HG03442 (cell line): Measurements from ENCODE around the gene PLXDC1.
"Not testable (repeated sequence)": the region's sequence is repeated elsewhere in the genome, so short reads cannot be mapped to it uniquely, and the experiment has no call there.

Source experiments
- ATAC-seq: cut with Tn5 transposase; IDR thresholded peaks from one replicate; pipeline ENCODE4 v1.9.1; 2021; ENCODE audit warnings: mild to moderate bottlenecking, moderate library complexity; ENCODE audit not compliant: unreplicated experiment

The PLXDC1 gene

DNA sequence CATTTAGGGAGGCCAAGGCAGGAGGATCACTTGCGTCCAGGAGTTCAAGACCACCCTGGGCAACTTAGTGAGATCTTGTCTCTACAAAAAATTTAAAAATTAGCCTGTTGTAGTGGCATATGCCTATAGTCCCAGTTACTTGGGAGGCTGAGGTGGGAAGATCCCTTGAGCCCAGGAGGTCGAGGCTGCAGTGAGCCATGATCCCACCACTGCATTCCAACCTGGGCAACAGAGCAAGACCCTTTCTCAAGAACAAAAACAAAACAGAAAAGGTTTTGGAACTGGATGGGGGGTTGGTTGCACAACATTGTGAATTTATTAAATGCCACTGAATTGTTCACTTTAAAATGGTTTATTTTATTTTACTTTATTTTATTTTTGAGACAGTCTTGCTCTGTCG is 21.2 kb downstream of the PLXDC1 start:
- no peak for ATAC-seq

DNA sequence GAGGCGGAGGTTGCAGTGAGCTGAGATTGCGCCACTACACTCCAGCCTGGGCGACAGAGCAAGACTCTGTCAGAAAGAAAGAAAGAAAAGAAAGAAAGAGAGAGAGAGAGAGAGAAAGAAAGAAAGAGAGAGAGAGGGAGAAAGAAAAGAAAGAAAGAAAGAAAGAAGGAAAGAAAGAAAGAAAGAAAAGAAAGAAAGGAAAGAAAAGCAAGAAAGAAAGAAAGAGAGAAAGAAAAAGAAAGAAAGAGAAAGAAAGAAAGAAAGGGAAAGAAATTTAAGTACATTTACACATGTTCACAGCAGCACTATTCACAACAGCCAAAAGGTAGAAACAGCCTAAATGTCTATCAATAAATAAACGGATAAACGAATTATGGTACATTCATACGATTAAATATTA is 21.9 kb downstream of the PLXDC1 start:
- ATAC-seq: not testable (repeated sequence)

DNA sequence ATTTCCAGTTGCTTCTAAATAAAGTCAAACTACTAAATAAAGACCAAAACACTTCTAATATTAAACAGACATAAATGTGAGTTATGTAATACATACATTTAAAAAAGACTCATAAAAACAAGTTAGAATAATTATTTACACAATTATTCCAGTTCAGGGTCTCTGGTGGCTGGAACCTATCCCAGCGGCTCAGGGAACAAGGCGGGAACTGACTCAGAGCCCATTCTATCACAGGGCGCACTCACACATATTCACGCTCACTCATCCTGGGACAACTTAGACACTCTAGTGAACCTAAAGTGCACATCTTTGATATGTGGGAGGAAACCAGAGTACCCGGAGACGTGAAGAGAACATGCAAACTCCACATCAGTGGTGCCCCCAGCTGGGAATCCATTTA is 25.0 kb downstream of the PLXDC1 start:
- ATAC-seq: no peak

DNA sequence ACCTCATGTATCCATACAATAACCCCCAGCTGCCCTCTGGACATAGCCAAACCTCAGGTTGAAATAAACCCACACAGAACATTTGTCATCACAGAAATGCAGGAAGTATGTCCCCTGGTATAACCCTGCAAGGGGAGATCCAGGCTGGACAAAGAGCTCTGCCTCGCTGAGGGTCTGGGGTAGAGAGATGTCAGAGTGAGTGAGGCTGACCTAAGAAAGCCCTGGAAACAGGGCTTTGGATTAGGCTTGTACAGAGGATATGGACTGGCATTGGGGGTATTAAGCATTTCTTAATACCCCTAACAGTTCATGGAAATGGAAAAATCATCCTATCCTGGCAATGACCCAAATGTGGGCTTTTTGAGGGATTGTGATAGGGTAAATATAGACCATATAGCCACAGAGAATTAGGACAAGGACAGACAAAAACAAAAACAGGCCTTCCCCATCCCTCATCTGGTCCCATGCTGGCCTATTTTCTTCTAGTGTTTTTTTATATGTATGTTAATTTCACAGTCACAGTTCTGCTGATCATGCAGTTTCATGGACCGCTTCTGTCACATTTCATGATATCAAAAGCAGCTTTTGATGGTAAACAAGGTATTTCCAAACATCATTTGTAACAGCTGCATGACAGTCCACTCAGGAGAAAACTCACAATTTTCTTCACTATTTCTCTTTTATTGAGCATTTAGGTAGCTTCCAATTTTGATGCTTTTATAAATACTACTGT is 26.1 kb downstream of the PLXDC1 start:
- no peak for ATAC-seq

DNA sequence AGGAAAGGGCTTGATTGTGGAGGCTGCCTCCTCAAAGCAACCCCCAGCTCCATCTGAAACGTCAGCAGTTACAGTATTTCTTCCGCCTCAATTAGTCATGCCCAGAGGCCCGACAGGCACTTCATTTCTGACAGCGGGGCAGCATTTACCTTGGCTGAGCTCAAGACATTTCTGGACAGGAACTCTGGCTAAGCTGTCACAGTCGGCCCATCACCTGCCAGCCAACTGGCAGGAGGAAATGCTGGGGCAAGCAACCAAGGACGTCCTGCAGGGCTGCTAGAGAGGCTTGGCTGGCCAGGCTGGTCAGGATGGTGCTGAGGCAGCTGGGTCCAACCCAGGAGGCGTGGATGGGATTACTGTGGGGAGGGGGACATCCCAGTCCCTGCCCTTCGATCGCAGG is 27.8 kb downstream of the PLXDC1 start:
- ATAC-seq: no peak

DNA sequence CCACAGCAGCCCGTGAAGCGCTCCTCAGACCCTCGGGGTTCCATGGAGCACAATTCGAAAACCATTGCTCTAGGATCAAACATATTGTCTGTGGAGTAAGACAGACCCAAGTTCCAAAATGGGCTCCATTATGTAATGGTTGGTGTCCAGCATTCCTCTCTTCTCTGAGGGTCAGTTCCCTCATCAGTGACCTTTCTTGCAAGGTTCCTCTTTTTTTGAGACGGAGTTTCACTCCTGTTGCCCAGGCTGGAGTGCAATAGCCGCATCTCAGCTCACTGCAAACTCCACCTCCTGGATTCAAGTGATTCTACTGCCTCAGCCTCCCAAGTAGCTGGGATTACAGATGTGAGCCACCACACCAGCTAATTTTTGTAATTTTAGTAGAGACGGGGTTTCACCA is 28.4 kb downstream of the PLXDC1 start:
- no peak for ATAC-seq

DNA sequence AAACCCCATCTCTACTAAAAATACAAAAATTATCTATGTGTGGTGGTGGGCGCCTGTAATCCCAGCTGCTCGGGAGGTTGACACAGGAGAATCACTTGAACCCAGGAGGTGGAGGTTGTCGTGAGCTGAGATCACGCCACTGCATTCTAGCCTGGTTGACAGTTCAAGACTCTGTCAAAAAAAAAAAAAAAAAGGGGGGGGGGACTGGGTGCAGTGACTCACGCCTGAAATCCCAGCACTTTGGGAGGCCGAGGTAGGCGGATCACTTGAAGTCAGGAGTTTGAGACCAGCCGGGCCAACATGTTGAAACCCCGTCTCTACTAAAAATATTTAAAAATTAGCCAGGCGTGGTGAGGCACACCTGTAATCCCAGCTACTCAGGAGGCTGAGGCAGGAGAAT is 29.5 kb downstream of the PLXDC1 start:
- not testable (repeated sequence) for ATAC-seq

DNA sequence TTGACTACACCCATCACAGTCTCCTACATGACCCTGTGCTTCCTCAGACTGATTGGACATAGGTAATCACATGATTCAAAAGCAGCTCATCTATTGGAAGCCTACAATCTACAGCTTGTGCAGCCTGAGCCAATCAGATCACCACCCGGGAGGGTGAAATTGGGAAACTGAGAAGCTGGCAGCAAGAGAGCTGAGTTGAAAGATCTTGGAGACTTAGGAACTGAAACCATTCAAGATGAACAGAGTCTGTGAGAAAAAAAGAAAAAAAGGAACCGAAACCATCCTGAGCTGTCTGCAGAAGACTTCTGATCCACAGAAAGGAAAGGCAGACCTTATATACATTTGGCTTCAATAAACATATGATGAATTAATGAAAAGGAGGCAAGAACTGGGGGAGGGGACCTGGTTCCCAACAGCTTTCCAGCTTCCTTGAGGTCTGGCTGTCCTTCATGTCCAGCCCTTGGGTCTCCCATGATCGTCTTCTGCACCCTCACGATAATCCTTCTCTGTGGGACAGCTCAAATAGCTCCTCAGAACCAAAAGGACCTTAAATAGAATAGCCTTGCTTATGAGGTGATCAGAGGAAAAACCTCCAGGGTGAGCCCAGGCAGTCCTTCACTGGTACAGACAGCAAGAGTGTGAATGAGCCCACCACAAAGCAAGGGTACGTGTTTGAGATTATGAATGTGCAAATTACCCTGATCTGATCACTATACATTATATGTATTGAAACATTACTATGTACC is 32.6 kb downstream of the PLXDC1 start:
- no peak for ATAC-seq

DNA sequence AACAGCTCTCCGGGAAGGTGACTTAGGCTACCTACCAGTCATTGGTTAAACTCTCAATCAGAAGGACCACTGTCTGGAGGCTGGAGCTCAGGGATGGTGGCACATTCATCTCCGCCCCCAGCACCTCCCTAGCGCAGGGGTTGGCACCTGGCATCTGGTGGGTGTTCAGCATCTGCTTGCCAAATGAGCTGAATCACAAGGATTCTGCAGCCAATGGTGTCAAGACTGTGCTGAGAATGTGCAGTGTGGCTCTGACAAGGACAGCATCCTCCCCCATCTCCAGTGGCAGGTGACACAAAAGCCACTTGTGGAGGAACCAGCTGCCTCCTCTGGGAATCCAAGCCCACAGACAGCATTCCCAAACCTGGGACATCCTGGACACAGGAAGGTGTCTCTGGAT is 35.2 kb downstream of the PLXDC1 start:
- no peak for ATAC-seq

DNA sequence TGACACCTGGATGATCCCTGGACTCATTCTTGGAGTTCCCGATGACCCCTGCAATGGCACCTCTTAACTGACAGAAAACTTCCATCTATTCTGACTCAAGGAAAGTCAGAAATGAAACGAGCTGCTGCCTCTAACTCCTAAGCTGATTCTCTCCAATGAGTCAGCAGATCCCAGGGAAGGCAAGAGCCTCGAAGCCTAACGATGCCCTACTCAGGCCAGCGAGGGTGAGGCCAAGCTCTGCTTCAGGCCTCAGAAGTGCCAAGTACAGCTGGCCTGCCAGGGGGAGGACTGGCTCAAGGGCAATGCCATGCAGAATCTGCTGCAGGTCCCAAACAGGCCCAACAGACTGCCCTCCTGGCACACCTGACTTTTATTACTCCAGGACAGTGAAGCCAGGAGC is 36.3 kb downstream of the PLXDC1 start:
- no peak for ATAC-seq

DNA sequence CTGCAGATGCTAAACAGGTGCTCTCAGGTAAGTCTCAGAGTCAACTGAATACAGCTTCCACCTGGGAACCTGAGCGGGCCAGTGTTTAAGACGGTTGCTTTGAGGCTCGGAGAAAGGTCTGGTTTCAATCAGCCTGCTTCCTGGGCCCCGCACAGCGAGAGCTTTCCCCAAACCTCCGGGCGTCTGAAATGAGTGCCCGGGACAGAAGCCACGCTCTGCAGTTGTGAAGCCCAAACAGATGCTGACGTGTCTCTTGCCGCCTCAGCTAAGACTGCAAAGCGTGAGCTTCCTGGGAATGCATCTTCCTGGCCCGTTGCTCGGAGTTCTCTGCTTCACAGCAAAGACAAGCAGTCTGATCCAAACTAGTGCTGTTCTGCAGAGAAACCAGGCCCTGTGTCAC is 36.7 kb downstream of the PLXDC1 start:
- ATAC-seq: no peak

DNA sequence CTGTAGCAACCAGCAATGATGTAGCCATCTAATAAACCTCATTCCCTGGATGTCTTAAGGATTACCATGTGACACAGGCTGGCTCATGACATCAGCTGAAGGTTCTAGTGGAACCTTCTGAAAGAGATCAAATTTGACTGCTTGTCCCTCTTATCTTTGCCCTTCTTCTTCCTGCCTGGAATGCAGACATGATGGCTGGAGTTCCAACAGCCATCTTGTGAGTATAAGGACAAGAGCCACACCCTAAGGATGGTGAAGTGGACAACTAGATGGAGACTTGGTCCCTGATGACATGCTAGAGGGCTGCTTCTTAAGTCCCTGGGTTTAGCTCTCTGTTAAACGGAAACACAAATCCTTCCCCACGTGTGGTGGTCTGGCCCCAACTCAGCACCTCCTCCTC is 37.6 kb downstream of the PLXDC1 start:
- ATAC-seq: no peak

DNA sequence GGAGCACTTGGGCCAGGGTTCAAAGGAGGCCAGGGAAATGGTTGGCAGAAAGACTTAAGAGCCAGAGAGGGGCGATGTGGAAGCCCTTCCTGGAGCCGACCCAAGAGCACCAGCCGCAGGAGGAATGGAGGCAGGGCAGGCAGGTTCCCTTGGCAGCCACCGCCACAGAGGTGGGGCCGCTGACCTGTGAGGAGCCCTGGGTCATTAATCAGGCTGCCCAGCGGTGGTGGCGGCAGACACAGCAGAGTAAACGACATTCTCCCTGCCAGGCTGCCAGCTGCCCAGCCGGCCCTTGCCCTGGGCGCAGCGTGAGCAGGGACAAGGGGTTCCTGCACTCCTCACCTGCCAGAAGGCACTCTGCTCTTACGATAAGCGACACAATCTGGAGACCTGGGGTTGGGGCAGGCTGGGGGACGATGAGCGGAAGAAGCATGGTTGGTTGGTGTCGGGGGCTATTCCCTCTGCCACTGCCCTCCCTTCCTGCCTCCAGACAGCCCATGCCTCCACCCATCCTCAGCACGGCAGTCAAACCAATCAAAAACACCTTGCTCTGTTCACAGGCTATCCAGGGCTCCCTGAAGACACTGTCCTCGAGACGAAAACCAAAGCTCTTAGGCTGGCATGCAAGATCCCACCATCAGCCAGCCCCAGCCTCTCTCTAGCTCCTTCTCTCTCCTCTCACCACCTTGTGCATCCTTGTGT is 40.9 kb downstream of the PLXDC1 start:
- ATAC-seq: no peak

DNA sequence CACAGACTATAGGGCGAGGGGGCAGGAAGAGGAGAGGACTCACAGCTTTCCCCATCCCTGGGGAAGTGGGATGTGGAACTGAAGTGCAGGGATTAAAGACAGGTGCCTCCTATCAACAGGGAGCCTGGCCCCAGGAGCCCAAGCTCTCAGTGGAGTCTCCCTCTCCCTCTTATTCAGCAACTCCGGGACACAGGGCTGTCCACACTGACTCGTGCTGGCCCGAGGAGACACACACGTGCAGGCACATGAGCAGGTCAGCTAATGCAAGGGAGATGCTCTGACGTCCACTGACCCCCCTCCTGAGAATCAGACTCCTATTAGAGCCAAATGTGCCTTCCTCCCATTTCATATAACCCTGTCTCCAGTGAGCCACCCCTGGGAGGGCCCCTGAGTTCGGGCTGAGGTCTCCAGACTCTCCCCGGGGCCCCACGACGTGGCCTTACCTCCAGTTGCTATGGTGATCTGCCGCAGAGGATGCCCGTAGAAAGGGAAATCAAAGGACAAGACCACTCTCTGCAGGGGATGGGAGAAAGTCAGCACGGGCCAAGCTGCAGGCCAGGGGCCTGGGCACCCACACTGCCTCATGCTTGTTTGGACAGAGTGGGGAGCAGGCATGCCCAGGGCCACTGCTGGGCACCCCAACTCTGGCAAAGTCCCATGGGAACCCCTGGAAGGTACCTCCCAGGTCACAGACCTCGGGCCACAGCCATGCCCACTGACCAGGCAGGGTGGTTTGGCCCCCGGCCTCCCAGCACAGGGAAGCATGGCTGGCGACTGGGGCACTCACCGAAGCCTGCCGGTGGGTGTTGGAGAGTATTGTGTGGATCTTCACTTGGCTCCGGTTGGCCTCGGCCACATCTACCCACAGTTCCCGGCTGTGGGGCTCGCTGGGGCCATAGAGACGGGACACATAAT is 42.7 kb downstream of the PLXDC1 start:
- no peak for ATAC-seq

DNA sequence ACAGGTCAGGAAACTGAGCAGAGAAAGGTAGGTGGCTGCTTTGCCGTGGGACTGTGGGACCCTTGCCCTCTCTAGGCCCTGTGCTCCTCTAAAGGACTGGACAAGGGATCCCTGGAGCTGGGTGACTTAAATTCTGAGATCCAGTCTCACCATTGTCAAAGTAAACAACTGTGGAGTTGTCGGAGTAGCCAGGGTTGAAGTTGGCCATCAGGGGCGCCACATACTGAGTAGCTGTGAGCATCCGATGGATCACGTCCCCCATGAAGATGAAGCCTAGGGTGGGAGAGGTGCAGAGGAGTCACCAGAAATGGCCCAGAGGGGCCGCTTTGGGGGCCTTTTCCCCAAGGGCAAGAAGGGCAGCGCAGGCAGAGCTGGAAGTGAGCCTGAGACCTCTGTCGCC is 43.5 kb downstream of the PLXDC1 start:
- no peak for ATAC-seq

DNA sequence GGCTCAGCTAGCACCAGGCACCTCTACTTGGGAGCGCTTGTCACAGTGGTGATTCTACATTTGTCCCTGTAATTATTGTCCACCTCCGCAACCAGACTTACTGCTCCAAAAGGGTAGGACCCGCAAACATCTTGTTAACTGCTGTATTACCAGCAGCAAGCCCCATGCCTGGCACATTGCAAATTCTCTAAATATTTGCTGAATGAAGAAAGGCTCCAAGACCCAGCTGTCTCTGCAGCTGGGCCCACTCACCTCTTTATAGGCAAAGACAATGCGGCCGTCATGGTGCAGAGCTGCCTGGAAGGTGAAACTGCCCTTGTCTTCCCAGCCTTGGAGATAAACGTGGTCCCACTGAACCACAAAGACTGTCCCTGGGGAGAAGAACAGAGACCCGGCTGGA is 44.3 kb downstream of the PLXDC1 start:
- no peak for ATAC-seq

DNA sequence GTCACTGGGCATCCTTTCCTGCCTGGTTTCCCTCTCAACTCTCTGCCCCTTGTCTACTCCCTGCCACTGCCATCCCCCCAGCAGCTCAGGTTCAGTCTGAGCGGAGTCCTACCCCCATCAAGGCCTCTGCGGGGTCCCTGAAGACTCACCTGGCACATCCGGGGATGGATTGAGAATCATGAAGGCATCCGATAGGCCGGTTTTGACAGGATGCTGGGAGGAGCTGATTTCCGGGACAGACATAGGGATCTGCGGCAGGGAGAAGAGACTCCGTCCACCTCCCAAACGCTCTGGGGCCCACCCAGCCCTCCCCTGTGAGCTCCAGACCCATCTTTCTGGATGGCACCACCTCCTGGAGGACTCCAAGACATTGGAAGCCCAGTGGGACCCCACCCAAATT is 45.7 kb downstream of the PLXDC1 start:
- ATAC-seq: no peak

DNA sequence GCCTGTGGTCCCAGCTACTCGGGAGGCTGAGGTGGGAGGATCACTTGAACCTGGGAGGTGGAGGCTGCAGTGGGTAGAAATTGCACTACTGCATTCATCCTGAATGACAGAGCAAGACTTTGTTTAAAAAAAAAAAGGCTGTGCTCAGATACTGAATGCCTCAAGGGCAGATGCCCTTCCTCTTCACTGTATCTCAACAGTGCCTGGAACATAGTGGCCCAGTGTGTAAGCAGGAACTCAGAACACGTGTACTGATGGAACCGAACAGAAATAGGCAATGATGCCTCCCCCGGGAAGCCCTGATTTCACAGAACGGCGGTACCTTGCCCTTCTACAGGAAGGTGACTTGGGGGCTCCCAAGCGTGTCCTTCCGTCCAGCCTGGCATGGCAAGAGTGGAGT is 46.8 kb downstream of the PLXDC1 start:
- no peak for ATAC-seq

DNA sequence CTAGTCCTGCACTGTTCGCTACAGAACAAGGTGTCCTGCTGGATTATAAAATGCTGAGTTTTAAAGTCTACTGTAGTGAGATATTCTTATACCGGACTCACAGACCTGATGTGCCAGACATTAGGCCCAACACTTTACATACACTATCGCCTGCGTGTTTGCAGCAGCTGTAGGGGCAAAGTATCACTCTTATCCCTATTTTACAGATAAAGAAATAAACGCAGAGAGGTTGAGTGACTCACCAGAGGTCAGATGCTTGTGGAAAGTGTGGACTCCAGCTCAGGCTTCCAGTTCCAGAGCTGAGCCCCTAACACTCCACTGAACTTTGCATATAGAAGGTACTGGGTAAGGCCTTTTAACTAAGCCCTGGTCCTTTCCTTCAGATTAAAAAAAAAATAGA is 47.4 kb downstream of the PLXDC1 start:
- ATAC-seq: no peak

DNA sequence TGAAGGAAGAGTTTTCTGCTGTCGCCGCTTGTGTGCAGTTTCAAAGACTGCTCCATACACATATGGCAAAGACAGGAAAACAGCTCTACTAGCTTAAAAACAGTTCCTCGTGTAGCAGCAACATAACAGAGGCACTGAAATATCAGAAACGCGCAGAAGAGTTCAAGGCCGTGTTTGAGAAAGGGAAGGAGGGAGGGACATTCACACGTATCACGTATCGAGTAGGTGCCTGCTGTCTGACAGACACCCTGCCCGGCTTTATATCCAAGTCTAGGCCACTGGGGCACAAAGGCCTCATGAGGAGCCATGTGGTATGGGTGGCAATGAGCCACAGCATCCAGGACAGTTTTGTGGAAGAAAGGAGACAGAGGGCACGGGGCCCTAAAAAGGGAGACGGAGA is 50.3 kb downstream of the PLXDC1 start:
- ATAC-seq: no peak

DNA sequence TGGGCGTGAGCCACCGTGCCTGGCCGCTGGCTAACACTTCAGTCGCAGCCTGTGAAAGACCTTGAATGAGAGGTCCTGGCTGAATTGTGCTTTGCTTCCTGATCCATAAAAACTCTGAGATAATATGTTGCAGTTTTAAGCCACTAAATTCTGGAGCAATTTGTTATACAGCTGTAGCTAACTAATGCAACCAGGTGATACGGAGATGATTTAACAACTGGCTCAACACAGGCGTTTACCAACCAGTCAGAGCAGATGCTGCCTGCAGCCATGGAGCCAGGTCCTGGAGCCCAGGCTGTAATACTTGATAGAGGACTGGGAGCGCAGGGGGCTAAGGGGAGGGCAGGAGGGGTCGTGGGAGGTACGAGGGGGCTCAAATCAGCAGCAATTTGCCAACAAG is 50.9 kb downstream of the PLXDC1 start:
- ATAC-seq: no peak
